Measurements from ENCODE around the gene STARD10.

STARD10 gene

GRCh38 chr11:72705442-72706365, 88.1 kb downstream of the STARD10 start:
- TF ChIP-seq CTCF (IDR thresholded peaks at IDR 0.05; ENCODE audit: extremely low read depth, missing control alignments): no peak
- DNase-seq (ENCODE audit: low spot score): no peak

GRCh38 chr11:72704783-72705265, 89.0 kb downstream of the STARD10 start:
- TF ChIP-seq CTCF (IDR thresholded peaks at IDR 0.05; ENCODE audit: extremely low read depth, missing control alignments): no peak
- DNase-seq (ENCODE audit: low spot score): no peak
